Aorta (tissue), 5 donors: ENCODE results near the gene SNRPD2. TPM values are rescaled to one million over a fixed set of nuclear protein-coding genes. Genes with fewer than 3 reads are reported as not detected.
A peak's percentile ranks its signal among the peaks of the same experiment; 100 is the strongest.

ENCODE experiments used
- ATAC-seq: fragments of 200-7000 bp; cut with Tn5 transposase; one replicate; pipeline ENCODE4 v1.9.1; 2022; ENCODE audit warnings: moderate library complexity; ENCODE audit not compliant: low FRiP score
- DNase-seq, 2 donors: peaks; one replicate each; pipeline ENCODE4 v3.0.0-alpha.2; 2020
- H3K27ac ChIP-seq, 2 donors: one replicate each; pipeline ENCODE4 v1.5.1; 2013; ENCODE audit warnings: low read length in 2 of 2, mild to moderate bottlenecking in 2 of 2, moderate library complexity in 2 of 2, control low read depth in 1 of 2, inconsistent platforms in 1 of 2, low read depth in 1 of 2
- H3K27me3 ChIP-seq, 2 donors: one replicate each; pipeline ENCODE4 v1.6.1; 2013; ENCODE audit warnings: control low read depth in 1 of 2, low read length in 1 of 2, mild to moderate bottlenecking in 1 of 2, moderate library complexity in 1 of 2; ENCODE audit not compliant: insufficient read depth in 2 of 2, control insufficient read depth in 1 of 2
- H3K36me3 ChIP-seq, 2 donors: one replicate each; pipeline ENCODE4 v1.6.1; 2013; ENCODE audit warnings: control low read depth in 1 of 2, low read length in 1 of 2, mild to moderate bottlenecking in 1 of 2; ENCODE audit not compliant: insufficient read depth in 2 of 2, control insufficient read depth in 1 of 2
- H3K4me1 ChIP-seq, 2 donors: one replicate each; pipeline ENCODE4 v1.6.1; 2013; ENCODE audit warnings: low read length in 2 of 2, control low read depth in 1 of 2, mild to moderate bottlenecking in 1 of 2, moderate library complexity in 1 of 2; ENCODE audit not compliant: insufficient read depth in 2 of 2, control insufficient read depth in 1 of 2
- H3K4me3 ChIP-seq, 2 donors: one replicate each; pipeline ENCODE4 v1.5.1; 2013; ENCODE audit warnings: low read length in 2 of 2, control low read depth in 1 of 2, mild to moderate bottlenecking in 1 of 2
- H3K9me3 ChIP-seq: one replicate; pipeline ENCODE4 v1.6.1; 2013; ENCODE audit warnings: mild to moderate bottlenecking, low read length; ENCODE audit not compliant: control insufficient read depth
- WGBS, 2 donors: extraction: QIAGEN DNeasy Blood & Tissue Kit; methylation state at CpG; one replicate each; pipeline ENCODE4 v1.1.7; 2013; 5-methylcytosine and 5-hydroxymethylcytosine counted together
- intact Hi-C, 2 donors: fragments of 100-400 bp; cut with DNase I; formaldehyde crosslinking; loops; one replicate each; pipeline versions ENCODE4 v1.14.2 to v1.15.0; 2022
- polyA plus RNA-seq, 2 donors: library from polyadenylated mRNA; stranded (reverse); fragments of 200-250 nt; gene quantifications; one replicate each; pipeline ENCODE4 v1.2.3, GENCODE V29; 2013
- total RNA-seq, 2 donors: library from RNA; stranded (reverse); fragmentation: NEBNext Ultra II Directional; extraction: Animal tissue kit (Norgen Biotek cat#: 25700); gene quantifications; one replicate each; pipeline ENCODE4 v1.2.1, GENCODE V29; 2021
- donor health status: healthy with polysubstance abuse.
- donor health status: Bipolar disorder and iron deficiency.
- donor health status: DM: no; HTN: no; CAD: no.
- donor health status: DM: no; HTN: no; CAD: no.
- donor health status: DM: yes; HTN: yes; CAD: no.

SNRPD2 gene
- total and polyA plus RNA-seq, 4 donors, result 203 to 345 (median 262) TPM

DNA sequence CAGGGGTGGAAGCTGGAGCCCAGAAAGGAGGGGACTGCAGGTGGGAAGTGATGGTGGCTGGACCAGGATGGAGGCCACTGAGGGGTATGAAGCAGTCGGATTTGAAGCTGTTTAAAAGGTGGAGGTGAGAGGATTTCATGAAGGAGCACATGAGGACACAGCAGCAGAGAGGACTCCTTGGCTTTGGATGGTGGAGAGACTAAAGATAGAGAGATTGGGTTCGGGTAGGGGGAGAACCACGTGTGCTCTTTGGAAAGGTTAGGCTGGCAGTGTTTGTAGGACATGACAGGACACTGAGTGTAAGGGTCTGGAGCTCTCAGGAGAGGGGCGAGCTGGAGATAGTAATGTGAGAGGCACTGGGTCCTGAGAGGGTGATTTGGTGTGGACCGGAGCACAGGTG lies 8.8 kb downstream of the SNRPD2 start:
- no peaks in the 10 kb centered on the region for H3K9me3 ChIP-seq
- no peaks in the 10 kb centered on the region for H3K4me1 ChIP-seq
- H3K4me3 ChIP-seq, result no peak overlapping the region
- no peaks in the 10 kb centered on the region for H3K27me3 ChIP-seq
- ATAC-seq (no peak), DNase-seq (no peak)
- H3K36me3 ChIP-seq, result peaks cover 3 to 4% of the 10 kb centered on the region in 2 donors
- intact Hi-C loops, result no loop called here
- H3K27ac ChIP-seq, result no peak overlapping the region
- WGBS, 2 donors, result 65 to 68% methylated on average over 5 of the region's 5 CpGs

DNA sequence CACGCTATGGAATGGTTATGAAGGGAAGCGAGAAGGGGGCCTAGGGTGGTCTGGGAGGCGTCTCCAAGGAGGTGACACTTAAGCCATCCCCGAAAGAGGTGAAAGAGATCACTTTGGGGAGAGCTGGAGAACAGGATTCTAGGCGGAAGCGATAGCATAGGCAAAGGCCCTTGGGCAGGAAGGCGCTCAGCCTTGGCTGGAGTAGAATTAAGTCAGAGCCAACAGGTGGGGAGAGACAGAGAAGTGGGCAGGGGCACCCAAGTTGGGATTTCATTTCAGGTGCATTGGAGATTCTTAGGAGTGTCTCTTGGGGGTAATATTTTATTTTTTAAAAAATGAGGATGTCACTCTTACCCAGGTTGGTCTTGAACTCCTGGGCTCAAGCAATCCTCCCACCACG lies 9.6 kb downstream of the SNRPD2 start:
- no peak for DNase-seq
- Histone ChIP-seq H3K4me1 (no peaks in the 10 kb centered on the region), H3K4me3 (no peak overlapping the region), H3K27me3 (no peaks in the 10 kb centered on the region), H3K27ac (peak overlapping the region in 1 of 2 donors; percentile 15), H3K9me3 (no peaks in the 10 kb centered on the region), H3K36me3 (peaks cover 0 to 3% of the 10 kb centered on the region in 2 donors)
- intact Hi-C loops, result no loop called here
- no peak for ATAC-seq
- WGBS, 2 donors, result 66 to 74% methylated on average over 8 of the region's 8 CpGs

DNA sequence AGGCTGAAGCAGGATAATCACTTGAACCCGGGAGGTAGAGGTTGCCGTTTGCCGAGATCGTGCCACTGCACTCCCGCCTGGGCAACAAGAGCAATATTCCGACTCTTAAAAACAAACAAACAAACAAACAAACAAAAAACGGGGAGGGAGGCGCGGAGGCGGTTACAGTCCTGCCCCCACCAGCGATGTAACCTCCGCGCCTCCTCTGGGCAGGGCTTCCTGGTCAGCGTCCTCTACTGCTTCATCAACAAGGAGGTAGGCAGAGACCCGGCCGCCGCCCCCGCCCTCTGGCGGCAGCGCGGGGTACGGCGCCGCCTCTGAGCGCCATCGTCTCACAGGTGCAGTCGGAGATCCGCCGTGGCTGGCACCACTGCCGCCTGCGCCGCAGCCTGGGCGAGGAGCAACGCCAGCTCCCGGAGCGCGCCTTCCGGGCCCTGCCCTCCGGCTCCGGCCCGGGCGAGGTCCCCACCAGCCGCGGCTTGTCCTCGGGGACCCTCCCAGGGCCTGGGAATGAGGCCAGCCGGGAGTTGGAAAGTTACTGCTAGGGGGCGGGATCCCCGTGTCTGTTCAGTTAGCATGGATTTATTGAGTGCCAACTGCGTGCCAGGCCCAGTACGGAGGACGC lies 10.2 kb downstream of the SNRPD2 start:
- Histone ChIP-seq H3K9me3 (no peaks in the 10 kb centered on the region), H3K27ac (peak overlapping the region in 1 of 2 donors; percentile 15), H3K36me3 (peaks cover 0 to 3% of the 10 kb centered on the region in 2 donors), H3K4me3 (no peak overlapping the region), H3K4me1 (no peaks in the 10 kb centered on the region), H3K27me3 (no peaks in the 10 kb centered on the region)
- DNase-seq (peak; percentile 88 to 94), ATAC-seq (peak; percentile 91)
- WGBS, 2 donors, result 2 to 3% methylated on average over 51 of the region's 51 CpGs
- intact Hi-C loops, result no loop called here

DNA sequence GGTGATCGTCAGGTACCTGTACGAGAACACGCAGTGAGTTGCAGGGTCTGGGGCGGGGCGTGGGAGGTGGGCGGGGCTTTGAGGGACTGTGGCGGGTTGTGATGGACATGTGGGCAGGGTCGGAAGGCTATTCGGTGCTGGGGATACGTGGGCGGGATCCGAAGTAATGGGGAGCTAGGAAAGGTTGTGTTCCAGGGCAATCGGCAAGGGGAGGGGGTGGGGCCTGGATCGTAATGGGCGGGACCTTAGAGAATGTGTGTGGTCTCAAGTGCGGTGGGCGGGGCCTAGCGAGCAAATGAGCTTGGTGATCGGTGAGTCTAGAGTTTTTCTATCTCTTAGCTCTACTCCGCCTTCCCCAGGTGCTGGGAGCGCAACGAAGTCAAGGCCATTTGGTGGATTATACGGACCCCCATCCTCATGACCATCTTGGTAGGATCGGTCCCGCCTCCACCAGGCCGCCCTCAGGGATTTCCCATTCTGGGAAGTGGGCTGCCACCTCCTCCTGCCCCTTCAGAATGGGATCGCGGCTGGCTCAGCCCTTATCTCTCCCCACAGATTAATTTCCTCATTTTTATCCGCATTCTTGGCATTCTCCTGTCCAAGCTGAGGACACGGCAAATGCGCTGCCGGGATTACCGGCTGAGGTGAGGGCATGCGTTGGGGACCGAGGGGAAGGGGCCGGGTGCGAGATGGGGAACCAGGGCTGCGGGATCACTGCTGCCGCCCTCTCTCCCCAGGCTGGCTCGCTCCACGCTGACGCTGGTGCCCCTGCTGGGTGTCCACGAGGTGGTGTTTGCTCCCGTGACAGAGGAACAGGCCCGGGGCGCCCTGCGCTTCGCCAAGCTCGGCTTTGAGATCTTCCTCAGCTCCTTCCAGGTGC lies 14.2 kb downstream of the SNRPD2 start:
- Histone ChIP-seq H3K4me3 (no peak overlapping the region), H3K27me3 (no peaks in the 10 kb centered on the region), H3K36me3 (no peaks in the 10 kb centered on the region), H3K4me1 (no peaks in the 10 kb centered on the region), H3K9me3 (no peaks in the 10 kb centered on the region), H3K27ac (no peak overlapping the region)
- ATAC-seq (no peak), DNase-seq (peak; percentile 69 to 83)
- intact Hi-C loops, result no loop called here
- WGBS, 2 donors, result 2 to 3% methylated on average over 49 of the region's 49 CpGs

DNA sequence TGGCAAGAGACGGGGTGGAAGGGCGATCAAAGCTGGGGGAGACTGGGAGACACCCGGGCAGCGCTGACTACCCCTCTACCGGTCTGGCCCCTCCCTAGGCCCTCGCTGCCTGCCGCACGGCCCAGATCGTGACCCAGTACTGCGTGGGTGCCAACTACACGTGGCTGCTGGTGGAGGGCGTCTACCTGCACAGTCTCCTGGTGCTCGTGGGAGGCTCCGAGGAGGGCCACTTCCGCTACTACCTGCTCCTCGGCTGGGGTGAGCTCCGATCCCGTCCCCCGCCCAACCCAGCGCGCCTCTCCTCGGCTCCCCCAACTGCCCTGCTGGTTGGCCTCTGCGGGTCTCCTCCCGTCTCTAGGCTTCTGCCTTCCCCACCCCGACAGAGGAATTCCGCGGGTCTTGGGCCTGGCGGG lies 14.9 kb downstream of the SNRPD2 start:
- no peaks in the 10 kb centered on the region for H3K9me3 ChIP-seq
- ATAC-seq (no peak), DNase-seq (no peak)
- no peaks in the 10 kb centered on the region for H3K4me1 ChIP-seq
- intact Hi-C loops, result no loop called here
- no peaks in the 10 kb centered on the region for H3K36me3 ChIP-seq
- H3K27me3 ChIP-seq, result no peaks in the 10 kb centered on the region
- H3K27ac ChIP-seq, result no peak overlapping the region
- H3K4me3 ChIP-seq, result no peak overlapping the region
- WGBS, 2 donors, result 5 to 6% methylated on average over 27 to 28 of the region's 28 CpGs

DNA sequence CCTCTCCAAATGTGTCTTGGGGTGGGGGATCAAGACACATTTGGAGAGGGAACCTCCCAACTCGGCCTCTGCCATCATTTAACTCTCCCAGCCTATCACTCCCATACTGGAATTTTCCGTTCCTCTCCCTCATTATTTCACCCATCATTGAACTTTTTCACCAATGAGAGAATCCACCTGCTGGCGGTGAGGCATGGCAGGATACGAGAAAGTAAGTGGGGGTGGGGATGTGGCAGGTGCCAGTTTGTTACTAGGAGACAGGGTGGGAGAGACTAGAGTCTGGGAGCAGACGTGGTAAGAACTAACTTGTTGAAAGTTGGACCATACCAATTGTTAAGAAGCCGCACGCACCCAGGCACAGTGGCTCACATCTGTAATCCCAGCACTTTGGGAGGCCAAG lies 16.8 kb downstream of the SNRPD2 start:
- Histone ChIP-seq H3K4me3 (no peak overlapping the region), H3K4me1 (no peaks in the 10 kb centered on the region), H3K9me3 (no peaks in the 10 kb centered on the region), H3K27me3 (no peaks in the 10 kb centered on the region), H3K27ac (no peak overlapping the region), H3K36me3 (no peaks in the 10 kb centered on the region)
- intact Hi-C loops, result no loop called here
- no peak for ATAC-seq
- 64 to 65% methylated on average over 7 of the region's 7 CpGs for WGBS, 2 donors
- DNase-seq, result no peak

DNA sequence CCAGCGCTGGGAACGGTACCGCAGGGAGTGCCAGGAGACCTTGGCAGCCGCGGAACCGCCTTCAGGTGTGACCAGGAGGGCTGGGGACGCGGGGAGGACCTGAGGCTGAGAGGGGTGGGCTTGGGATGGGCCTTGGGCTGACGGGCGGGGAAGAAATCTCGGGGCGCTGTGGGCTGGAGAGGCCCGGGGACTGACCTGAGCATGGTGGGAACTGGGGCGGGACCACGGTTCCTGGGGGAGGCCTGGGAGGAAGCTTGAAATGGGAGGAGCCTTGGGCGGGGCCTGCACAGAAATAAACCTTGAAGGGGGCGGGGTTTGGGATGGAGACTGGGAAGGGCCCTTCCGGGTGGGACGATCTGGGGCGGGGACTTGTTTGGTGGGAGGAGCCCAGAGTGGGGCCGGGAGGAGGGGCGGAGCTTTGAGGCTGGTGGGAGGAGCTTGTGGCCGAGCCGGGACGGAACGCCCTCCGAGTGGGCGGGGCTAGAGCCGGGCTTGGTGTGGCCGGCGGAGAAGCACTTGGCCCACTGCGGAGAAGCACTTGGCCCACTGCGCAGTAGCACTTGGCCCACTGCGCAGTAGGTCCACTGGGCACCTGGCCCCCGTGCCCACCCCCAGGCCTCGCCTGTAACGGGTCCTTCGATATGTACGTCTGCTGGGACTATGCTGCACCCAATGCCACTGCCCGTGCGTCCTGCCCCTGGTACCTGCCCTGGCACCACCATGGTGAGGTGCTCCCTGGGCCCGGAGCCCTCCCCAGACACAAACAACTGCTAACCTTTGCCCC lies 20.9 kb downstream of the SNRPD2 start:
- intact Hi-C loops, result no loop called here
- Histone ChIP-seq H3K4me1 (no peaks in the 10 kb centered on the region), H3K27ac (no peak overlapping the region), H3K36me3 (no peaks in the 10 kb centered on the region), H3K9me3 (no peaks in the 10 kb centered on the region), H3K4me3 (no peak overlapping the region), H3K27me3 (no peaks in the 10 kb centered on the region)
- ATAC-seq (peak; percentile 65), DNase-seq (peak; percentile 70 to 89)
- WGBS, 2 donors, result 10 to 11% methylated on average over 37 to 42 of the region's 42 CpGs

DNA sequence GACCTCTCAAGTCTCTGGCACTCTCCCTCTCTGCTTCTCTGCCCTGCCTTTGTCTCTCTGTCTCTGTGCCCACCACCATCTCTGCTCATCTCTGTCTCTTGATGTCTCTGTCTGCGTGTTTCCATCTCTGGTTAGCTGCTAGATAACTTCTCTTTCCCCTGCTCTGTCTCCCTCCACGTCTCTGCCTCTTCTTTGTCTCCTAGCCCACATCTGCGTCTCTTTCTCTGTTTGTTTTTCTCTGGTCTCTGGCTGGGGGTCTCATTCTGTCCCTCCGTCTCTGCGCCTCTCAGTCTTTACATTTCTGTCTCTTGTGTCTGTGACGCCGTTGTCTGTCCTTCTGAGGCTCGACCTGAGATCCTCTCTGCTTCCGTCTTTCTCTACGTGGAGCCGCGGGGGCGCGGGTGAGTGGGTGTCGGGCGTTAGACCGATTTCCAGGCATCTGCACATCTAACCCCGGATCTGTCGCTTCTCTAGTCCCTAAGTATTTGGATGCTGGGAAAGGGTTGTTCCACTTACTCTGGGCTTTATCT lies 23.3 kb downstream of the SNRPD2 start:
- H3K9me3 ChIP-seq, result no peaks in the 10 kb centered on the region
- DNase-seq (no peak), ATAC-seq (no peak)
- 1% methylated on average over 19 of the region's 19 CpGs for WGBS, 2 donors
- H3K4me3 ChIP-seq, result no peak overlapping the region
- H3K27ac ChIP-seq, result no peak overlapping the region
- H3K36me3 ChIP-seq, result no peaks in the 10 kb centered on the region
- intact Hi-C loops, result no loop called here
- H3K4me1 ChIP-seq, result no peaks in the 10 kb centered on the region
- H3K27me3 ChIP-seq, result peaks cover 0 to 2% of the 10 kb centered on the region in 2 donors
